ENCODE results near the gene ADAMTS1. TPM values are rescaled to one million over a fixed set of nuclear protein-coding genes. Genes with fewer than 3 reads are reported as not detected.

The ADAMTS1 gene
- total RNA-seq, 1 donor from 2014 or later, result 141 TPM

- TF ChIP-seq CTCF (IDR thresholded peaks at IDR 0.05; ENCODE audit: insufficient read depth, low read depth, low read length) (no peak), EZH2 (IDR thresholded peaks at IDR 0.05; ENCODE audit: insufficient read depth, low read length) (no peak)
- H3K4me3 ChIP-seq (ENCODE audit: insufficient read depth, low read depth, low read length), result no peak overlapping the region
- DNase-seq (ENCODE audit: low read depth) (no peak), FAIRE-seq (no peak)
- H3K4me2 ChIP-seq (ENCODE audit: low read length), result no peak overlapping the region
- no peak overlapping the region for H3K27ac Mint-ChIP-seq (ENCODE audit: unreplicated experiment)
- H3K27me3 Mint-ChIP-seq (ENCODE audit: low read depth, unreplicated experiment), result no peaks in the 10 kb centered on the region
- no peaks in the 10 kb centered on the region for H4K20me1 ChIP-seq (ENCODE audit: insufficient read depth, low read length)
- H3K36me3 ChIP-seq (ENCODE audit: insufficient read depth, low read length), result no peaks in the 10 kb centered on the region
- H3K9me3 Mint-ChIP-seq (ENCODE audit: unreplicated experiment), result no peaks in the 10 kb centered on the region
- no peaks in the 10 kb centered on the region for H3K79me2 ChIP-seq (ENCODE audit: insufficient read depth, low read length)
- no peaks in the 10 kb centered on the region for H3K9me3 ChIP-seq (ENCODE audit: insufficient read depth, low read depth, low read length)
- H3K9ac ChIP-seq (ENCODE audit: low read length), result no peak overlapping the region
- H3K4me3 Mint-ChIP-seq (ENCODE audit: unreplicated experiment), result no peak overlapping the region
- no peaks in the 10 kb centered on the region for H3K27me3 ChIP-seq (ENCODE audit: insufficient read depth, low read length)
- H2AFZ ChIP-seq (ENCODE audit: low read depth, low read length), result no peak overlapping the region
- H3K27ac ChIP-seq (ENCODE audit: low read depth, low read length), result no peak overlapping the region
- no peaks in the 10 kb centered on the region for H3K36me3 Mint-ChIP-seq (ENCODE audit: low read depth, unreplicated experiment)
- H3K4me1 Mint-ChIP-seq (ENCODE audit: low read depth, unreplicated experiment), result peaks cover 18% of the 10 kb centered on the region
- H3K4me1 ChIP-seq (ENCODE audit: insufficient read depth, low read length), result no peaks in the 10 kb centered on the region
Measured at GRCh38 chr21:26814386-26814785, 30.8 kb downstream of the ADAMTS1 start.

GRCh38 chr21:26813426-26813998, 31.7 kb downstream of the ADAMTS1 start:
- Histone ChIP-seq H3K9me3 (ENCODE audit: insufficient read depth, low read depth, low read length) (no peaks in the 10 kb centered on the region), H2AFZ (ENCODE audit: low read depth, low read length) (no peak overlapping the region), H3K4me1 (ENCODE audit: insufficient read depth, low read length) (no peaks in the 10 kb centered on the region), H3K36me3 (ENCODE audit: insufficient read depth, low read length) (no peaks in the 10 kb centered on the region), H4K20me1 (ENCODE audit: insufficient read depth, low read length) (no peaks in the 10 kb centered on the region), H3K27ac (ENCODE audit: low read depth, low read length) (no peak overlapping the region), H3K9ac (ENCODE audit: low read length) (no peak overlapping the region), H3K79me2 (ENCODE audit: insufficient read depth, low read length) (no peaks in the 10 kb centered on the region), H3K4me3 (ENCODE audit: insufficient read depth, low read depth, low read length) (no peak overlapping the region), H3K4me2 (ENCODE audit: low read length) (no peak overlapping the region), H3K27me3 (ENCODE audit: insufficient read depth, low read length) (no peaks in the 10 kb centered on the region)
- FAIRE-seq, result no peak
- Mint-ChIP-seq H3K4me3 (ENCODE audit: unreplicated experiment) (no peak overlapping the region), H3K36me3 (ENCODE audit: low read depth, unreplicated experiment) (no peaks in the 10 kb centered on the region), H3K9me3 (ENCODE audit: unreplicated experiment) (no peaks in the 10 kb centered on the region), H3K27ac (ENCODE audit: unreplicated experiment) (no peak overlapping the region), H3K4me1 (ENCODE audit: low read depth, unreplicated experiment) (peaks cover 18% of the 10 kb centered on the region), H3K27me3 (ENCODE audit: low read depth, unreplicated experiment) (no peaks in the 10 kb centered on the region)
- TF ChIP-seq EZH2 (IDR thresholded peaks at IDR 0.05; ENCODE audit: insufficient read depth, low read length) (no peak), CTCF (IDR thresholded peaks at IDR 0.05; ENCODE audit: insufficient read depth, low read depth, low read length) (no peak)
- no peak for DNase-seq (ENCODE audit: low read depth)

GRCh38 chr21:26812173-26812572, 33.0 kb downstream of the ADAMTS1 start:
- no peaks in the 10 kb centered on the region for H3K27me3 ChIP-seq (ENCODE audit: insufficient read depth, low read length)
- no peak overlapping the region for H3K27ac Mint-ChIP-seq (ENCODE audit: unreplicated experiment)
- no peak overlapping the region for H2AFZ ChIP-seq (ENCODE audit: low read depth, low read length)
- H3K27me3 Mint-ChIP-seq (ENCODE audit: low read depth, unreplicated experiment), result no peaks in the 10 kb centered on the region
- no peak overlapping the region for H3K27ac ChIP-seq (ENCODE audit: low read depth, low read length)
- H3K36me3 ChIP-seq (ENCODE audit: insufficient read depth, low read length), result no peaks in the 10 kb centered on the region
- peaks cover 2% of the 10 kb centered on the region for H3K4me1 ChIP-seq (ENCODE audit: insufficient read depth, low read length)
- H3K4me1 Mint-ChIP-seq (ENCODE audit: low read depth, unreplicated experiment), result peaks cover 17% of the 10 kb centered on the region
- DNase-seq (ENCODE audit: low read depth) (no peak), FAIRE-seq (no peak)
- H3K4me3 Mint-ChIP-seq (ENCODE audit: unreplicated experiment), result no peak overlapping the region
- TF ChIP-seq CTCF (IDR thresholded peaks at IDR 0.05; ENCODE audit: insufficient read depth, low read depth, low read length) (no peak), EZH2 (IDR thresholded peaks at IDR 0.05; ENCODE audit: insufficient read depth, low read length) (no peak)
- H4K20me1 ChIP-seq (ENCODE audit: insufficient read depth, low read length), result no peaks in the 10 kb centered on the region
- H3K9ac ChIP-seq (ENCODE audit: low read length), result no peak overlapping the region
- H3K9me3 ChIP-seq (ENCODE audit: insufficient read depth, low read depth, low read length), result no peaks in the 10 kb centered on the region
- no peaks in the 10 kb centered on the region for H3K36me3 Mint-ChIP-seq (ENCODE audit: low read depth, unreplicated experiment)
- no peaks in the 10 kb centered on the region for H3K79me2 ChIP-seq (ENCODE audit: insufficient read depth, low read length)
- H3K4me2 ChIP-seq (ENCODE audit: low read length), result no peak overlapping the region
- H3K4me3 ChIP-seq (ENCODE audit: insufficient read depth, low read depth, low read length), result no peak overlapping the region
- H3K9me3 Mint-ChIP-seq (ENCODE audit: unreplicated experiment), result no peaks in the 10 kb centered on the region

Data from astrocyte (in vitro differentiated cells and primary cell).